ENCODE data around the gene RALGPS1. TPM values are rescaled to one million over a fixed set of nuclear protein-coding genes. Genes with fewer than 3 reads are reported as not detected.

The RALGPS1 gene
- polyA plus RNA-seq, 3 donors: 0.60 to 4.6 (median 1.3) TPM

GRCh38 chr9:127177231-127177630 is 262.6 kb downstream of the RALGPS1 start:
- WGBS (ENCODE audit: insufficient coverage): 4% methylated on average over 4 of the region's 6 CpGs

GRCh38 chr9:127177665-127178265 is 263.2 kb downstream of the RALGPS1 start:
- no peak for DNase-seq
- no peaks in the 10 kb centered on the region for H3K36me3 ChIP-seq (replicated peaks in 1 of 2; ENCODE audit: control insufficient read depth in 1 of 2, insufficient read depth in 2 of 2, low read length in 2 of 2)
- Mint-ChIP-seq H3K4me3 (no peak overlapping the region), H3K4me1 (peaks cover 6% of the 10 kb centered on the region), H3K27ac (peak overlapping the region in 1 of 7 donors; percentile 23), H3K9me3 (peaks cover 0 to 2% (median 0%) of the 10 kb centered on the region in 7 donors), H3K36me3 (no peaks in the 10 kb centered on the region), H3K27me3 (ENCODE audit: low read depth in 3 of 3) (peaks cover 2 to 8% (median 6%) of the 10 kb centered on the region in 3 donors)
- no peak overlapping the region for H3K9ac ChIP-seq (ENCODE audit: insufficient read depth, low read length, poor library complexity, severe bottlenecking)
- no peaks in the 10 kb centered on the region for H3K9me3 ChIP-seq (replicated peaks in 1 of 2; ENCODE audit: control insufficient read depth in 1 of 2, insufficient read depth in 1 of 2, low read length in 2 of 2)
- H4K20me1 ChIP-seq (ENCODE audit: insufficient read depth, low read length): no peaks in the 10 kb centered on the region
- no peaks in the 10 kb centered on the region for H3K79me2 ChIP-seq (ENCODE audit: insufficient read depth, low read length)
- H2AFZ ChIP-seq (ENCODE audit: insufficient read depth, low read depth, low read length, poor library complexity, severe bottlenecking): no peak overlapping the region
- 83% methylated on average over 2 of the region's 3 CpGs for WGBS (ENCODE audit: insufficient coverage)
- H3K27ac ChIP-seq (ENCODE audit: low read depth in 1 of 2, low read length in 2 of 2): no peak overlapping the region
- intact Hi-C loops (cut with micrococcal nuclease): no loop called here
- no peak overlapping the region for H3K4me2 ChIP-seq (replicated peaks; ENCODE audit: extremely low read depth, low read length, poor library complexity, severe bottlenecking)
- no peak for TF ChIP-seq CTCF (IDR thresholded peaks at IDR 0.05)
- H3K4me1 ChIP-seq (ENCODE audit: control insufficient read depth in 1 of 2, insufficient read depth in 2 of 2, low read length in 2 of 2): no peaks in the 10 kb centered on the region
- H3K4me3 ChIP-seq (replicated peaks in 1 of 3; ENCODE audit: low read depth in 2 of 3, low read length in 3 of 3): no peak overlapping the region
- no peaks in the 10 kb centered on the region for H3K27me3 ChIP-seq (ENCODE audit: control insufficient read depth in 2 of 2, insufficient read depth in 2 of 2, low read length in 2 of 2)

More at GRCh38 chr9:127177231-127177630, 262.6 kb downstream of the RALGPS1 start:
- intact Hi-C loops (cut with micrococcal nuclease): no loop called here
- Mint-ChIP-seq H3K27ac (peak overlapping the region in 1 of 7 donors; percentile 23), H3K4me1 (peaks cover 6% of the 10 kb centered on the region), H3K4me3 (no peak overlapping the region), H3K36me3 (no peaks in the 10 kb centered on the region), H3K9me3 (peaks cover 0 to under 1% (median 0%) of the 10 kb centered on the region in 7 donors), H3K27me3 (ENCODE audit: low read depth in 3 of 3) (peaks cover 2 to 6% (median 6%) of the 10 kb centered on the region in 3 donors)
- DNase-seq: no peak
- no peak overlapping the region for H3K9ac ChIP-seq (ENCODE audit: insufficient read depth, low read length, poor library complexity, severe bottlenecking)
- H3K27me3 ChIP-seq (ENCODE audit: control insufficient read depth in 2 of 2, insufficient read depth in 2 of 2, low read length in 2 of 2): no peaks in the 10 kb centered on the region
- no peaks in the 10 kb centered on the region for H3K9me3 ChIP-seq (replicated peaks in 1 of 2; ENCODE audit: control insufficient read depth in 1 of 2, insufficient read depth in 1 of 2, low read length in 2 of 2)
- no peak overlapping the region for H3K4me3 ChIP-seq (replicated peaks in 1 of 3; ENCODE audit: low read depth in 2 of 3, low read length in 3 of 3)
- no peak overlapping the region for H3K4me2 ChIP-seq (replicated peaks; ENCODE audit: extremely low read depth, low read length, poor library complexity, severe bottlenecking)
- no peak overlapping the region for H3K27ac ChIP-seq (ENCODE audit: low read depth in 1 of 2, low read length in 2 of 2)
- H3K4me1 ChIP-seq (ENCODE audit: control insufficient read depth in 1 of 2, insufficient read depth in 2 of 2, low read length in 2 of 2): no peaks in the 10 kb centered on the region
- no peaks in the 10 kb centered on the region for H4K20me1 ChIP-seq (ENCODE audit: insufficient read depth, low read length)
- no peak overlapping the region for H2AFZ ChIP-seq (ENCODE audit: insufficient read depth, low read depth, low read length, poor library complexity, severe bottlenecking)
- no peak for TF ChIP-seq CTCF (IDR thresholded peaks at IDR 0.05)
- H3K79me2 ChIP-seq (ENCODE audit: insufficient read depth, low read length): no peaks in the 10 kb centered on the region
- no peaks in the 10 kb centered on the region for H3K36me3 ChIP-seq (replicated peaks in 1 of 2; ENCODE audit: control insufficient read depth in 1 of 2, insufficient read depth in 2 of 2, low read length in 2 of 2)

Measured in CD14-positive monocyte (primary cell).